Endothelial cell of umbilical vein (primary cell): ENCODE data around the gene KSR1. TPM values are rescaled to one million over a fixed set of nuclear protein-coding genes. Genes with fewer than 3 reads are reported as not detected.
A peak's percentile ranks its signal among the peaks of the same experiment; 100 is the strongest.
"Not testable (repeated sequence)": the region's sequence is repeated elsewhere in the genome, so short reads cannot be mapped to it uniquely, and the experiment has no call there.

ENCODE experiments used
- BruUV-seq: library from RNA; stranded (reverse); fragments of 400-500 nt; replicated peaks from 2 replicates; lab custom pipeline; 2021; lab: Mats Ljungman, UMichigan
- CTCF ChIA-PET: fragments of 300-600, 350-600 bp; sonication (Branson Sonifier 250); formaldehyde crosslinking; loops from one replicate; lab custom pipeline; 2021; ENCODE audit warnings: antibody characterized with exemption, inconsistent platforms; lab: Charles Lee
- POLR2A ChIA-PET: fragments of 300-600, 350-600 bp; sonication (Branson Sonifier 250); formaldehyde crosslinking; loops from one replicate; lab custom pipeline; 2021; ENCODE audit warnings: antibody characterized with exemption, inconsistent platforms; lab: Charles Lee
- DNase-seq: peaks from one replicate; pipeline ENCODE4 v3.0.0-alpha.2; 2011; ENCODE audit warnings: low read depth, low spot score
- FAIRE-seq: peaks from 2 replicates; lab custom pipeline; 2011; peaks lifted over from hg19 to GRCh38; lab: Jason Lieb, UNC
- H2AFZ ChIP-seq: 2 replicates; pipeline ENCODE4 v1.6.0; 2012; ENCODE audit warnings: low read depth, low read length, control low read depth, inconsistent platforms
- H3K27ac ChIP-seq: 2 replicates; pipeline ENCODE4 v1.5.1; 2011; ENCODE audit warnings: low read depth, mild to moderate bottlenecking, control low read depth, low read length, moderate library complexity; ENCODE audit not compliant: insufficient read depth
- H3K27me3 ChIP-seq, 2 experiments: 2 replicates each; pipeline versions ENCODE4 v1.6.0 to v1.6.1; 2011; ENCODE audit warnings: low read length in 2 of 2, mixed read lengths in 1 of 2; ENCODE audit not compliant: control insufficient read depth in 2 of 2, insufficient read depth in 2 of 2
- H3K36me3 ChIP-seq, 2 experiments: 2 replicates in 1 of 2; 3 replicates in 1 of 2; pipeline ENCODE4 v1.5.1; 2011; ENCODE audit warnings: low read length in 2 of 2, mild to moderate bottlenecking in 1 of 2, moderate library complexity in 1 of 2; ENCODE audit not compliant: control insufficient read depth in 2 of 2, insufficient read depth in 2 of 2; ENCODE audit errors: extremely low read depth in 1 of 2
- H3K4me1 ChIP-seq: 3 replicates; pipeline ENCODE4 v1.5.1; 2011; ENCODE audit warnings: mild to moderate bottlenecking, low read length; ENCODE audit not compliant: control insufficient read depth, insufficient read depth; ENCODE audit errors: extremely low read depth
- H3K4me2 ChIP-seq: 2 replicates; pipeline ENCODE4 v1.6.1; 2011; ENCODE audit warnings: low read length, control low read depth, mixed read lengths; ENCODE audit not compliant: insufficient read depth
- H3K4me3 ChIP-seq, 3 experiments: fragments of 200-600 bp in 1 of 3; sonication (generic), shearing (Covaris generic) in 1 of 3; replicated peaks in 1 of 3; 2 replicates each; pipeline ENCODE4 v1.5.1; 2011 to 2016; ENCODE audit warnings: control low read depth in 3 of 3, low read length in 3 of 3, mild to moderate bottlenecking in 2 of 3, inconsistent platforms in 1 of 3, low read depth in 1 of 3, moderate library complexity in 1 of 3; ENCODE audit not compliant: insufficient read depth in 1 of 3
- H3K79me2 ChIP-seq: 2 replicates; pipeline ENCODE4 v1.6.0; 2012; ENCODE audit warnings: low read length, inconsistent platforms; ENCODE audit not compliant: control insufficient read depth, insufficient read depth
- H3K9ac ChIP-seq: replicated peaks from 2 replicates; pipeline ENCODE3; 2011; ENCODE audit warnings: low read length, control low read depth; ENCODE audit not compliant: insufficient read depth; ENCODE audit errors: extremely low read depth
- H3K9me1 ChIP-seq: replicated peaks from 3 replicates; pipeline ENCODE4 v1.6.0; 2011; ENCODE audit warnings: mild to moderate bottlenecking, low read length; ENCODE audit not compliant: control insufficient read depth, insufficient read depth; ENCODE audit errors: extremely low read depth
- H3K9me3 ChIP-seq: replicated peaks from 2 replicates; pipeline ENCODE4 v1.5.1; 2012; ENCODE audit warnings: low read length, inconsistent platforms; ENCODE audit not compliant: control insufficient read depth, insufficient read depth
- H4K20me1 ChIP-seq: replicated peaks from 2 replicates; pipeline ENCODE3; 2011; ENCODE audit warnings: mild to moderate bottlenecking, low read length; ENCODE audit not compliant: control insufficient read depth, insufficient read depth; ENCODE audit errors: extremely low read depth
- JUN ChIP-seq: IDR thresholded peaks from 2 replicates; pipeline ENCODE4 v1.6.1; 2011; ENCODE audit warnings: borderline replicate concordance, low read depth; ENCODE audit not compliant: insufficient read length, insufficient read depth
- dilution Hi-C: fragments of 300-500 bp; cut with MboI; formaldehyde crosslinking; loops from one replicate; pipeline ENCODE4 v1.15.0; 2019; ENCODE audit warnings: low sequenced_read_pairs; ENCODE audit not compliant: extremely low pct_ligation_motif_present
- intact Hi-C: fragments of 100-400 bp; cut with micrococcal nuclease; formaldehyde crosslinking; loops from one replicate; pipeline ENCODE4 v1.10.0; 2022
- polyA plus RNA-seq, 4 experiments: library from polyadenylated mRNA; depleted of rRNA in 3 of 4; stranded (reverse) in 3 of 4; unstranded in 1 of 4; fragments of >200 nt; gene quantifications; 2 replicates each; pipeline versions ENCODE4 v1.2.1 to v1.2.3, GENCODE V29; 2011 to 2012; ENCODE audit warnings: missing spikeins in 1 of 4
- total RNA-seq: library from RNA; stranded (reverse); gene quantifications from 2 replicates; pipeline ENCODE4 v1.2.3, GENCODE V29; 2021
- TF ChIP-seq, protein P1 (sequence below), 2 donors: IDR thresholded peaks; 1 replicate in 1 of 2; 2 replicates in 1 of 2; pipeline ENCODE4 v1.5.1; 2011; ENCODE audit warnings: low read length in 2 of 2, mild to moderate bottlenecking in 2 of 2, moderate library complexity in 2 of 2, control low read depth in 1 of 2, inconsistent platforms in 1 of 2, low read depth in 1 of 2; ENCODE audit not compliant: insufficient read depth in 1 of 2; ENCODE audit errors: extremely low read depth in 1 of 2

The KSR1 gene
- total and polyA plus RNA-seq, 2 donors (not counting 3 experiments of a cell fraction or from before 2014, with no cell fraction given), result 35.4 to 80.2 TPM

DNA sequence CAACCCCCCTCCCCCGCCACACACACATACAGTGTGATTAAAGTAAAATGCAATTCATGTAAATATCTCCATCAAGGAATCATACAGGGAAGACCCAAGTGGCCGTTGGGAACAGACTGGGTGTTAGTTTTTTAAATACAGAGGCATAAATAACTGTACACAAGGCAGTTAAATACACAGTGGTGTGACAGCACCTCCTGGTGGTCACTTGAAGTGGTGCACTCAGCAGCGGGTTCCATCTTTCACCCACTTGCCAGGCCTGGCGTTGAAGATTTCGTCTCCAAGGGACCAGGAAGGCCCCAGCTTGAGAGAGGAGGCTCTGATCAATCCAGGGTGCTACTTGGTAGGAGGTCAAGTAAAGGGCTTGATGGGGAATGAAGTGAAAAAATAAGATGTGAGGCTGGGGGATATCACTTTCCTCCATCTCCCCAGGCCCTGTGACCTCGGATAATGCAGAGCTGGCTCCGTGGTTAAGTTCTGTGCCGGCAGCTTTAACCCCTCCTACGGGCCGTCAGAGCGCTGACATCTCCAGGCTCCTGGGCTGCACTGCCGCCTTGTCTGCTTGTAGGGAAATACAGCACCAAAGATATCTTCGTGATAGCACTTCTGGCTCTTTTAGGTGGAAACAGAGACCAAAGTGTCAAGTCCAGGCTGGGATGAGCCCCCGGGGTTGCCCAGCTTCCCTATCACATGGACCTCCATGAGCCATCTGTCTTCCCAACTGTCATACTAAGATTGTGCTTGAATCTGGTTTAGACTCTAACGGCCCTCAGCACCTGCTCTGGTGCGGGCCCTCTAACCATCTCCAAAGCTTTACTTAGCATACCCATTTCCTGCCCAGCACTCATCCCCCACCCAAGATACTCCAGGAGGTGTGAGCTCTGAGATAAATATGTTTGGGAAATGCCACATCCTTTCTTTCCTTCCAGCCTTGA, 195.4 kb downstream of the KSR1 start:
- no peaks in the 10 kb centered on the region for H3K9me3 ChIP-seq
- H4K20me1 ChIP-seq, result no peaks in the 10 kb centered on the region
- no peaks in the 10 kb centered on the region for H3K27me3 ChIP-seq
- intact Hi-C loops, result loop anchor here (1.0 to 5.0 kb wide), 4 partner anchors 42 to 415 kb away; no protein-coding TSS in a partner anchor
- ChIA-PET CTCF (interaction anchor here (0.6 to 9.2 kb wide), 16 partner anchors 10 to 415 kb away, joined by 3 to 262 read pairs (median 5); no protein-coding TSS in a partner anchor), POLR2A (no interaction called here)
- H3K4me3 ChIP-seq, result no peak overlapping the region
- no peak overlapping the region for H2AFZ ChIP-seq
- H3K36me3 ChIP-seq, result no peaks in the 10 kb centered on the region
- H3K9me1 ChIP-seq, result no peaks in the 10 kb centered on the region
- H3K9ac ChIP-seq, result no peak overlapping the region
- no peaks in the 10 kb centered on the region for H3K79me2 ChIP-seq
- no peak overlapping the region for H3K27ac ChIP-seq
- no TSS peak for BruUV-seq
- no peak for TF ChIP-seq JUN
- TF ChIP-seq, protein P1, sequence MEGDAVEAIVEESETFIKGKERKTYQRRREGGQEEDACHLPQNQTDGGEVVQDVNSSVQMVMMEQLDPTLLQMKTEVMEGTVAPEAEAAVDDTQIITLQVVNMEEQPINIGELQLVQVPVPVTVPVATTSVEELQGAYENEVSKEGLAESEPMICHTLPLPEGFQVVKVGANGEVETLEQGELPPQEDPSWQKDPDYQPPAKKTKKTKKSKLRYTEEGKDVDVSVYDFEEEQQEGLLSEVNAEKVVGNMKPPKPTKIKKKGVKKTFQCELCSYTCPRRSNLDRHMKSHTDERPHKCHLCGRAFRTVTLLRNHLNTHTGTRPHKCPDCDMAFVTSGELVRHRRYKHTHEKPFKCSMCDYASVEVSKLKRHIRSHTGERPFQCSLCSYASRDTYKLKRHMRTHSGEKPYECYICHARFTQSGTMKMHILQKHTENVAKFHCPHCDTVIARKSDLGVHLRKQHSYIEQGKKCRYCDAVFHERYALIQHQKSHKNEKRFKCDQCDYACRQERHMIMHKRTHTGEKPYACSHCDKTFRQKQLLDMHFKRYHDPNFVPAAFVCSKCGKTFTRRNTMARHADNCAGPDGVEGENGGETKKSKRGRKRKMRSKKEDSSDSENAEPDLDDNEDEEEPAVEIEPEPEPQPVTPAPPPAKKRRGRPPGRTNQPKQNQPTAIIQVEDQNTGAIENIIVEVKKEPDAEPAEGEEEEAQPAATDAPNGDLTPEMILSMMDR (IDR thresholded peaks at IDR 0.05; ENCODE audit: extremely low read depth in 1 of 2, insufficient read depth in 1 of 2, low read depth in 1 of 2, low read length in 2 of 2), result peak; percentile 66 to 68
- H3K4me1 ChIP-seq, result no peaks in the 10 kb centered on the region
- dilution Hi-C loops, result no loop called here
- DNase-seq (peak; percentile 25), FAIRE-seq (peak; percentile 94)
- no peak overlapping the region for H3K4me2 ChIP-seq

DNA sequence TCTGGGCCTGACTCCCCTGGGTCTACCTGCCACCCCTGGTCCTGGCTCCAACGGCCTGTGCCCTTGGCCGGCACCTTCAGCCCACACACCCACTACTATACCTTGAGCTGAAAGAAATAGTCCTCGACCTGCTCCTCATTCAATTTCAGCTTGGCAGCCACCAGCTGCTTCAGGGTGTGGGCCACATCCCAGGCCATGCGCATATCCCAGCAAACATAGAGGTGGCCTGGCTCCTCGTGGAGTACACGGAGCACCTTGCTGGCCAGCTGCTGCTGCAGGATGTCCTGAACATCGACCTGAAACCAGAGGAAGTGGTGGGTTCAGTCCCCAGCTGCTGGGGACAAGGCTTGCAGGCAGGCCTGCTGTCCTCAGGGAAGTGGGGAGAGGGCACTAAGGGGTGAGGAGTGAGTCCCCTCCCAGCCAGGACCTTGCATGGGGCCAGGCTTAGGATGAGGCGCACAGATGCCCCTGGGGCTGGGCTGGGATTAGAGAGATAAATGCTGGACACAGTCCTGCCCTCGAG, 197.3 kb downstream of the KSR1 start:
- H3K4me2 ChIP-seq, DNase-seq, H4K20me1 ChIP-seq, H3K79me2 ChIP-seq, H3K9ac ChIP-seq, H3K4me1 ChIP-seq, H3K27me3 ChIP-seq, H2AFZ ChIP-seq, H3K36me3 ChIP-seq, BruUV-seq, H3K27ac ChIP-seq, FAIRE-seq, dilution Hi-C loops, H3K4me3 ChIP-seq, H3K9me3 ChIP-seq, H3K9me1 ChIP-seq: not testable (repeated sequence)
- ChIA-PET CTCF (interaction anchor here (1.1 to 9.2 kb wide), 7 partner anchors 32 to 417 kb away, joined by 3 to 262 read pairs (median 28); no protein-coding TSS in a partner anchor), POLR2A (interaction anchor here (0.6 kb wide), 1 partner anchor 631 kb away, joined by 3 read pairs; no protein-coding TSS in a partner anchor)
- intact Hi-C loops, result loop anchor here (5.0 kb wide), 1 partner anchor 301 kb away; no protein-coding TSS in a partner anchor
